ENCODE data around the gene FCF1.

- TF ChIP-seq POLR2AphosphoS5 (IDR thresholded peaks at IDR 0.05) (no peak), CTCF (IDR thresholded peaks at IDR 0.05) (no peak)
These were observed 51.0 kb downstream of the FCF1 start for GRCh38 chr14:74763803-74764531.

All from esophagus muscularis mucosa (tissue), 3 donors.